BJ (cell line): ENCODE data around the gene MTURN. TPM values are rescaled to one million over a fixed set of nuclear protein-coding genes. Genes with fewer than 3 reads are reported as not detected.

Experiments used
- CTCF ChIA-PET: fragments of 350-600 bp; formaldehyde crosslinking; extraction: SDS; loops from one replicate; lab custom pipeline; 2021; ENCODE audit warnings: antibody characterized with exemption, inconsistent platforms; lab: Yijun Ruan, JAX
- POLR2A ChIA-PET: fragments of 300-600 bp; sonication (Branson Sonifier 250); formaldehyde crosslinking; extraction: SDS; loops from one replicate; lab custom pipeline; 2021; ENCODE audit warnings: antibody characterized with exemption; lab: Charles Lee
- DNase-seq: peaks from one replicate; pipeline ENCODE4 v3.0.0-alpha.2; 2011; ENCODE audit warnings: low read depth
- H3K27me3 ChIP-seq: 2 replicates; pipeline ENCODE4 v1.6.0; 2011; ENCODE audit warnings: low read length; ENCODE audit not compliant: control insufficient read depth, insufficient read depth
- H3K36me3 ChIP-seq: 2 replicates; pipeline ENCODE4 v1.5.1; 2011; ENCODE audit warnings: low read length; ENCODE audit not compliant: control insufficient read depth, insufficient read depth
- H3K4me3 ChIP-seq: 2 replicates; pipeline ENCODE4 v1.5.1; 2011; ENCODE audit warnings: low read depth, mild to moderate bottlenecking, control low read depth, low read length
- CTCF ChIP-seq: IDR thresholded peaks from 2 replicates; pipeline ENCODE4 v1.5.1; 2011; ENCODE audit warnings: low read depth, mild to moderate bottlenecking, control low read depth, inconsistent platforms, low read length, moderate library complexity; ENCODE audit not compliant: insufficient read depth
- polyA plus RNA-seq: library from polyadenylated mRNA; depleted of rRNA; stranded (reverse); fragments of >200 nt; gene quantifications from 2 replicates; pipeline ENCODE4 v1.2.3, GENCODE V29; 2011

Gene MTURN
- polyA plus RNA-seq, 1 experiment = 7.0 TPM

DNA sequence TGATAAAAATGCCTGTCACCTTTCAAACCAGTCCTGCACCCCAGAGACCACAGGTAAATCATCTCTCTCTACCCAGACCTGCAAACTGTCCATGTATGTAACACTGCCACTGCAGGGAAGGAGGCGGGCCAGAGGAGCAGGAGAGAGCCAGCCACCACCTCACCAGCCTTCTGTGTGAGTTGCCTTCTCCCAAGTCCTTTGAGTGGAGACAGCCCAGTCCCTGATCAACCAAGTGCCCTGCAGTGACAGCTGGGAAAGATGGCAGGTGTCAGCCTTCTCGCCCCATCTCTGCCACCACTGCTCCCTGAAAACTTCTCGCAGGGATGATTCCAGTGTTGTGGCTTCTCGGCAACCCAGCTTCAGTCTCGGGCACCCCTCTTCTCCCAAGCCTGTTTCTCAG, 42.4 kb downstream of the MTURN start:
- CTCF ChIA-PET = no interaction called here
- H3K27me3 ChIP-seq = no peaks in the 10 kb centered on the region

DNA sequence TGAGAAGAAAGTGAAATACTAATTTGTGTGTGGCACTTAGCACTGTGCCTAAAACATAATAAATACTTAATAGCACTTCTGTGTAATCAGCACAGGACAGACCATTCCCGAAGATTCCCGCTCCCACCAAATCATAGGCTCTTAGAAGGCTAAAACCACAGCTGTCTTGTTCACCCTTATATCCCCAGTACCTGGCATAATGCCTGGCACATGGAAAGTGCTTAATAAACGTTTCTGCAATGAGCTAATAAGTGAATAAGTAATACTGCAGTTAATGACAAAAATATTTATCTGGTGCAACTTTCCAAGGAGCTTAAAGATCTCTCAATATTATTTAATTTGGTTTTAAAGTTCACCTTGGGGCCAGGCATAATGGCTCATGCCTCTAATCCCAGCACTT, 43.2 kb downstream of the MTURN start:
- ChIA-PET POLR2A (no interaction called here), CTCF (no interaction called here)
- no peak for DNase-seq
- TF ChIP-seq CTCF = no peak
- Histone ChIP-seq H3K36me3 (no peaks in the 10 kb centered on the region), H3K4me3 (no peak overlapping the region), H3K27me3 (no peaks in the 10 kb centered on the region)

More for the DNA sequence above, 42.4 kb downstream of the MTURN start:
- no peak for DNase-seq
- Histone ChIP-seq H3K36me3 (no peaks in the 10 kb centered on the region), H3K4me3 (no peak overlapping the region)
- no peak for TF ChIP-seq CTCF
- POLR2A ChIA-PET = no interaction called here

GRCh38 chr7:30178748-30179436, 44.1 kb downstream of the MTURN start:
- Histone ChIP-seq H3K36me3 (no peaks in the 10 kb centered on the region), H3K4me3 (no peak overlapping the region), H3K27me3 (no peaks in the 10 kb centered on the region)
- no peak for DNase-seq
- POLR2A ChIA-PET = no interaction called here
- CTCF ChIA-PET = interaction anchor here (0.5 to 0.9 kb wide), 2 partner anchors 14 to 240 kb away, joined by 3 to 4 read pairs; no protein-coding TSS in a partner anchor
- no peak for TF ChIP-seq CTCF

GRCh38 chr7:30180718-30181117, 45.9 kb downstream of the MTURN start:
- no peak for TF ChIP-seq CTCF
- CTCF ChIA-PET = no interaction called here
- DNase-seq = no peak
- no peaks in the 10 kb centered on the region for H3K36me3 ChIP-seq
- no peaks in the 10 kb centered on the region for H3K27me3 ChIP-seq
- POLR2A ChIA-PET = no interaction called here
- H3K4me3 ChIP-seq = no peak overlapping the region

GRCh38 chr7:30181211-30181610, 46.4 kb downstream of the MTURN start:
- Histone ChIP-seq H3K36me3 (no peaks in the 10 kb centered on the region), H3K4me3 (no peak overlapping the region), H3K27me3 (no peaks in the 10 kb centered on the region)
- POLR2A ChIA-PET = no interaction called here
- CTCF ChIA-PET = interaction anchor here (0.9 kb wide), 1 partner anchor 13 kb away, joined by 3 read pairs; no protein-coding TSS in a partner anchor
- DNase-seq = no peak
- TF ChIP-seq CTCF = no peak
